Measurements from ENCODE around the gene FTL. TPM values are rescaled to one million over a fixed set of nuclear protein-coding genes. Genes with fewer than 3 reads are reported as not detected.

FTL gene
- total RNA-seq, 2 donors from 2014 or later, result 1,824 to 3,385 TPM

DNA sequence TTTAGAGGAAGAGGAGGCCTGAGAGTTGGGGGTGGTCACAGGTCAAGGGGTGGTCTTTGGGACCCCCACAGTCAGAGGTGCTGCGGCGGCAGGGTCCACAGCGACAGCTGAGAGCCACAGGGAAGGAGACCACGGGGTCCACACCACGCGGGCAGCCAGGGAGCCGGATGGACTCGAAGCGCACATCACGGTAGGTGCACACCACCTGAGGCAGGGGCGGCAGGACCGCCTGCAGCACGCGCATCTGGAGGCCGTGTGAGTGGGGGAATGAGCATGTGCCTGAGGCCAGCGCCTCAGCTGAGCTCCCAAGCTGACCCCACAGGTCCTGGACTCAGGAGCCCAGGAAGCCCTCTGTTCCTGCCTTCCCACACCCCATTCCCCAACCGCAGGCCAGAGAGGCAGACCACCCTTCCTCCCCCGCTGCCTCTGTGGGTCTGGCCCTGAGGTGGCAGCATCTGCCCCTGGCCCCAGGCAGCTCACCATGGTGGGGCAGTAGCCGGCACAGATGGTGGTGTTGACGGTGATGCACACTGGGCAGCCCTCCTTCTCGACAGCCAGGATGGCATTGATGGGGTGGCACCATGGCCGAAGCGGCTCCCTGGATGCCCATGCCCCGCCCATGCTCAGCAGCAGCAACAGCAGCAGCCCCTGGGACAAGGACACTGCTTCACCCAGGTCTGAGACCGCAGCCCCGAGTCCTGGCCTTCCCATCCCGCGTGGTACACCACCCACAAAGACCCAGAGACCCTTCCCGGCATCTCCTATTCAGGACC lies 51.1 kb downstream of the FTL start:
- H3K27ac ChIP-seq, result no peak overlapping the region
- no peak for TF ChIP-seq CTCF (IDR thresholded peaks at IDR 0.05)
- TF ChIP-seq POLR2A (IDR thresholded peaks at IDR 0.05), result no peak
- intact Hi-C loops (cut with DNase I), result no loop called here
- peaks cover 0 to 7% of the 10 kb centered on the region in 2 donors for H3K36me3 ChIP-seq (replicated peaks in 1 of 2; ENCODE audit: insufficient read depth in 1 of 2, low read depth in 2 of 2)
- no peak overlapping the region for H3K4me3 ChIP-seq
- no peaks in the 10 kb centered on the region for H3K27me3 ChIP-seq
- DNase-seq (no peak), ATAC-seq (no peak)
- no peaks in the 10 kb centered on the region for H3K9me3 ChIP-seq
- 93 to 94% methylated on average over 11 to 28 of the region's 29 CpGs for WGBS, 2 donors
- H3K4me1 ChIP-seq, result peaks cover 32% of the 10 kb centered on the region

Small RNAs within 50 kb of the gene (microRNA-seq; reads per million reads assigned to microRNA genes)
- 0 to 0.45 reads per million in 2 donors for gene MIR6798 (ENCODE audit: borderline number of aligned reads in 2 of 2, borderline replicate concordance in 2 of 2)

Small RNAs within 50 kb of the gene (small RNA-seq; reads per million reads assigned to genes)
- gene AC026803.1 (not detected), gene MIR6798 (not detected)

Other genes starting within 250 kb of the FTL start
- 1 to 10 TPM in 1 of 2 donors, under 1 TPM in 1; 0.26 to 7.3 TPM for gene MAMSTR, start 245.6 kb upstream of the FTL start, total RNA-seq
- 10 to 100 TPM; 14.5 to 60.0 TPM for gene RASIP1, start 224.7 kb upstream of the FTL start, total RNA-seq
- gene IZUMO1, start 218.4 kb upstream of the FTL start, total RNA-seq, result 10 to 100 TPM in 1 of 2 donors, 1 to 10 TPM in 1; 1.6 to 14.5 TPM
- gene FUT1, start 212.7 kb upstream of the FTL start, total RNA-seq, result 10 to 100 TPM; 14.8 to 79.1 TPM
- gene FGF21, start 209.8 kb upstream of the FTL start, total RNA-seq, result not detected
- 10 to 100 TPM; 34.5 to 56.0 TPM for gene BCAT2, start 154.3 kb upstream of the FTL start, total RNA-seq
- gene HSD17B14, start 128.8 kb upstream of the FTL start, total RNA-seq, result 1 to 10 TPM; 2.1 to 3.3 TPM
- 10 to 100 TPM in 1 of 2 donors, 1 to 10 TPM in 1; 6.5 to 21.1 TPM for gene PLEKHA4, start 96.7 kb upstream of the FTL start, total RNA-seq
- gene PPP1R15A, start 92.9 kb upstream of the FTL start, total RNA-seq, result 10 to 100 TPM; 17.9 to 49.4 TPM
- not detected for gene TULP2, start 66.6 kb upstream of the FTL start, total RNA-seq
- gene NUCB1, start 65.0 kb upstream of the FTL start, total RNA-seq, result 100 to 1,000 TPM; 129 to 170 TPM
- not detected for gene DHDH, start 31.6 kb upstream of the FTL start, total RNA-seq
- 10 to 100 TPM; 15.3 to 22.7 TPM for gene BAX, start 10.4 kb upstream of the FTL start, total RNA-seq
- gene GYS1, start 28.0 kb downstream of the FTL start, total RNA-seq, result 10 to 100 TPM in 1 of 2 donors, 1 to 10 TPM in 1; 7.5 to 17.8 TPM
- gene RUVBL2, start 28.6 kb downstream of the FTL start, total RNA-seq, result 10 to 100 TPM; 46.5 to 47.2 TPM
- 10 to 100 TPM in 1 of 2 donors, not detected in 1; 45.8 TPM for gene LHB, start 51.8 kb downstream of the FTL start, total RNA-seq
- not detected for gene CGB3, start 59.0 kb downstream of the FTL start, total RNA-seq
- gene CGB2, start 66.6 kb downstream of the FTL start, total RNA-seq, result not detected
- gene CGB1, start 71.6 kb downstream of the FTL start, total RNA-seq, result not detected
- not detected for gene CGB5, start 78.5 kb downstream of the FTL start, total RNA-seq
- not detected for gene CGB8, start 83.8 kb downstream of the FTL start, total RNA-seq
- not detected for gene CGB7, start 92.4 kb downstream of the FTL start, total RNA-seq
- gene NTF4, start 99.5 kb downstream of the FTL start, total RNA-seq, result not detected
- not detected for gene KCNA7, start 107.4 kb downstream of the FTL start, total RNA-seq
- gene SNRNP70, start 120.1 kb downstream of the FTL start, total RNA-seq, result 100 to 1,000 TPM; 199 to 588 TPM
- gene LIN7B, start 149.1 kb downstream of the FTL start, total RNA-seq, result 10 to 100 TPM in 1 of 2 donors, 1 to 10 TPM in 1; 8.3 to 24.1 TPM
- gene C19orf73, start 153.8 kb downstream of the FTL start, total RNA-seq, result 1 to 10 TPM in 1 of 2 donors, not detected in 1; 2.3 TPM
- 10 to 100 TPM in 1 of 2 donors, 1 to 10 TPM in 1; 6.7 to 15.2 TPM for gene PPFIA3, start 154.2 kb downstream of the FTL start, total RNA-seq
- 1 to 10 TPM; 2.1 to 4.3 TPM for gene HRC, start 190.1 kb downstream of the FTL start, total RNA-seq
- 10 to 100 TPM; 15.8 to 28.0 TPM for gene TRPM4, start 192.5 kb downstream of the FTL start, total RNA-seq